DND-41 (cell line): Measurements from ENCODE around the gene HAUS6.
"Not testable (repeated sequence)": the region's sequence is repeated elsewhere in the genome, so short reads cannot be mapped to it uniquely, and the experiment has no call there.

Experiments used
- ATAC-seq: fragments of 200-7000 bp; cut with Tn5 transposase; 3 replicates; pipeline ENCODE4 v1.9.1; 2021; ENCODE audit warnings: low read depth; ENCODE audit not compliant: insufficient read depth
- DNase-seq: peaks from one replicate; pipeline ENCODE4 v3.0.0-alpha.2; 2020
- H2AFZ ChIP-seq: 2 replicates; pipeline ENCODE4 v1.6.0; 2012; ENCODE audit warnings: low read depth, low read length
- H3K27ac ChIP-seq: 2 replicates; pipeline ENCODE4 v1.5.1; 2012; ENCODE audit warnings: low read length, inconsistent platforms
- H3K27me3 ChIP-seq: fragments of 200-600 bp; sonication (generic); 2 replicates; pipeline ENCODE4 v1.6.0; 2012; ENCODE audit warnings: low read length, mild to moderate bottlenecking, inconsistent platforms; ENCODE audit not compliant: insufficient read depth, poor library complexity
- H3K36me3 ChIP-seq: 2 replicates; pipeline ENCODE4 v1.5.1; 2012; ENCODE audit warnings: low read length, inconsistent platforms; ENCODE audit not compliant: insufficient read depth
- H3K4me1 ChIP-seq: 2 replicates; pipeline ENCODE4 v1.5.1; 2012; ENCODE audit warnings: mild to moderate bottlenecking, low read length; ENCODE audit not compliant: insufficient read depth
- H3K4me2 ChIP-seq: 2 replicates; pipeline ENCODE4 v1.6.0; 2012; ENCODE audit warnings: mild to moderate bottlenecking, moderate library complexity, low read length, inconsistent platforms; ENCODE audit not compliant: insufficient read depth
- H3K4me3 ChIP-seq, 2 experiments: fragments of 200-600 bp in 1 of 2; shearing (Covaris generic) in 1 of 2; 2 replicates each; pipeline ENCODE4 v1.5.1; 2012 to 2016; ENCODE audit warnings: inconsistent platforms in 2 of 2, low read length in 2 of 2, mild to moderate bottlenecking in 2 of 2, low read depth in 1 of 2, moderate library complexity in 1 of 2
- H3K79me2 ChIP-seq: 2 replicates; pipeline ENCODE4 v1.6.0; 2012; ENCODE audit warnings: low read length, inconsistent platforms; ENCODE audit not compliant: insufficient read depth
- H3K9ac ChIP-seq: 2 replicates; pipeline ENCODE4 v1.6.0; 2012; ENCODE audit warnings: low read depth, mild to moderate bottlenecking, inconsistent platforms, low read length, moderate library complexity
- H3K9me3 ChIP-seq: 2 replicates; pipeline ENCODE4 v1.5.1; 2012; ENCODE audit warnings: low read length, moderate library complexity, mild to moderate bottlenecking, inconsistent platforms; ENCODE audit not compliant: insufficient read depth, severe bottlenecking
- H4K20me1 ChIP-seq: 2 replicates; pipeline ENCODE4 v1.6.0; 2012; ENCODE audit warnings: low read length; ENCODE audit not compliant: insufficient read depth
- EZH2 ChIP-seq: IDR thresholded peaks from 3 replicates; pipeline ENCODE4 v1.6.1; 2012; ENCODE audit warnings: borderline replicate concordance, low read depth, mild to moderate bottlenecking, moderate library complexity, low read length, inconsistent platforms; ENCODE audit not compliant: severe bottlenecking
- TF ChIP-seq, protein P1 (sequence below): IDR thresholded peaks from 2 replicates; pipeline ENCODE4 v1.5.1; 2012; ENCODE audit warnings: borderline replicate concordance, low read length, moderate library complexity, mild to moderate bottlenecking; ENCODE audit not compliant: poor library complexity, severe bottlenecking; ENCODE audit errors: extremely low read depth

HAUS6 gene, protein sequence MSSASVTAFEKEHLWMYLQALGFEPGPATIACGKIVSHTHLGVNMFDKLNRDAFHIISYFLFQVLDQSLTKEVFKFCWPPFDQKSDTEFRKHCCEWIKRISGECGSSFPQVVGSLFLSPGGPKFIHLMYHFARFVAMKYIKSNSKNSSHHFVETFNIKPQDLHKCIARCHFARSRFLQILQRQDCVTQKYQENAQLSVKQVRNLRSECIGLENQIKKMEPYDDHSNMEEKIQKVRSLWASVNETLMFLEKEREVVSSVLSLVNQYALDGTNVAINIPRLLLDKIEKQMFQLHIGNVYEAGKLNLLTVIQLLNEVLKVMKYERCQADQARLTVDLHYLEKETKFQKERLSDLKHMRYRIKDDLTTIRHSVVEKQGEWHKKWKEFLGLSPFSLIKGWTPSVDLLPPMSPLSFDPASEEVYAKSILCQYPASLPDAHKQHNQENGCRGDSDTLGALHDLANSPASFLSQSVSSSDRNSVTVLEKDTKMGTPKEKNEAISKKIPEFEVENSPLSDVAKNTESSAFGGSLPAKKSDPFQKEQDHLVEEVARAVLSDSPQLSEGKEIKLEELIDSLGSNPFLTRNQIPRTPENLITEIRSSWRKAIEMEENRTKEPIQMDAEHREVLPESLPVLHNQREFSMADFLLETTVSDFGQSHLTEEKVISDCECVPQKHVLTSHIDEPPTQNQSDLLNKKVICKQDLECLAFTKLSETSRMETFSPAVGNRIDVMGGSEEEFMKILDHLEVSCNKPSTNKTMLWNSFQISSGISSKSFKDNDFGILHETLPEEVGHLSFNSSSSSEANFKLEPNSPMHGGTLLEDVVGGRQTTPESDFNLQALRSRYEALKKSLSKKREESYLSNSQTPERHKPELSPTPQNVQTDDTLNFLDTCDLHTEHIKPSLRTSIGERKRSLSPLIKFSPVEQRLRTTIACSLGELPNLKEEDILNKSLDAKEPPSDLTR

DNA sequence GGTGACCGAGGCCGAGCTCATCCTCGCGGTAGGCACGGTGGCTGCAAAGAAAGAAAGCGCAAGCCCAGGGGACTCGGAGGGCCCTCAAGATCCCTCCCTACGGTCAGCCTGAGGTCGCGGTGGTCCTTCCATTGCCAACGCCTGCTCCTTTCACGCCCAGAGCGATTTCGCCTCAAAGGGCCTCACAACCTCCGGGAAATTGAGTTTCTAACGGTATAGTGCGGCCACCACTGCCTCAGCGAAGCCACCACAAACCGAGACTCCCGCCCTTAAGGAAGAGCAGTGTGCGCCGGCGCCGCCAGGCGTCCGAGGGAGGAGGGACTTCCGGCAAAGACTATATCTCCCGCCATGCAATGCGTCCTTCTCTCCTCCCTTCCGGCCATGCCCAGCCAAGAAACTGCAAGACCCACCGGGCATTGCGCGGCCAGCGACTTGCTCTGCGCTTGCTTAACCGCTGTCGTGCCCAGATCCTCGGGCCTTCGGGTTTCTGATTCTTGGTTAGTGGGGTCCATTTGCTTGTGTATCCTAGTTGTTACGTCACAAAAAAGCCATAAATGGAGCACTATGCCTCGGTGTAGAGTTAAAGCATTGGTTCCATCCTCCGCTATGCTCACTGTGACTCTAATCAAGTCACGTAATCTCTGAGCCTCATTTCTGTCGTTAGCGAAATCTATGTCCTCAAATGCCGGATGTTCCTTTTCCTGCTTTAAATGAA lies at the start of gene HAUS6:
HAUS6 (minus strand) TSS at position 274 of the 715 bp plus-strand sequence; CDS start at position 21, 253 bp downstream.
- peaks cover 43% of the 10 kb centered on the region for H3K79me2 ChIP-seq
- peak within 1 kb of the TSS; percentile 82 for H3K9ac ChIP-seq
- TF ChIP-seq EZH2, result no peak
- TF ChIP-seq, protein P1, sequence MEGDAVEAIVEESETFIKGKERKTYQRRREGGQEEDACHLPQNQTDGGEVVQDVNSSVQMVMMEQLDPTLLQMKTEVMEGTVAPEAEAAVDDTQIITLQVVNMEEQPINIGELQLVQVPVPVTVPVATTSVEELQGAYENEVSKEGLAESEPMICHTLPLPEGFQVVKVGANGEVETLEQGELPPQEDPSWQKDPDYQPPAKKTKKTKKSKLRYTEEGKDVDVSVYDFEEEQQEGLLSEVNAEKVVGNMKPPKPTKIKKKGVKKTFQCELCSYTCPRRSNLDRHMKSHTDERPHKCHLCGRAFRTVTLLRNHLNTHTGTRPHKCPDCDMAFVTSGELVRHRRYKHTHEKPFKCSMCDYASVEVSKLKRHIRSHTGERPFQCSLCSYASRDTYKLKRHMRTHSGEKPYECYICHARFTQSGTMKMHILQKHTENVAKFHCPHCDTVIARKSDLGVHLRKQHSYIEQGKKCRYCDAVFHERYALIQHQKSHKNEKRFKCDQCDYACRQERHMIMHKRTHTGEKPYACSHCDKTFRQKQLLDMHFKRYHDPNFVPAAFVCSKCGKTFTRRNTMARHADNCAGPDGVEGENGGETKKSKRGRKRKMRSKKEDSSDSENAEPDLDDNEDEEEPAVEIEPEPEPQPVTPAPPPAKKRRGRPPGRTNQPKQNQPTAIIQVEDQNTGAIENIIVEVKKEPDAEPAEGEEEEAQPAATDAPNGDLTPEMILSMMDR, result peak; percentile 30
- ATAC-seq (peak; percentile 92), DNase-seq (peak; percentile 96)
- peaks cover 18% of the 10 kb centered on the region for H3K36me3 ChIP-seq
- no peaks in the 10 kb centered on the region for H3K9me3 ChIP-seq
- H3K27ac ChIP-seq, result peak within 1 kb of the TSS; percentile 95
- peaks cover 38% of the 10 kb centered on the region for H3K4me1 ChIP-seq
- H3K27me3 ChIP-seq, result no peaks in the 10 kb centered on the region
- H2AFZ ChIP-seq, result peak within 1 kb of the TSS; percentile 90
- peaks cover 24% of the 10 kb centered on the region; the same call in 1 of the 2 replicates for H4K20me1 ChIP-seq
- peak within 1 kb of the TSS; percentile 84 for H3K4me2 ChIP-seq
- H3K4me3 ChIP-seq, result peak within 1 kb of the TSS; percentile 66 to 93

DNA sequence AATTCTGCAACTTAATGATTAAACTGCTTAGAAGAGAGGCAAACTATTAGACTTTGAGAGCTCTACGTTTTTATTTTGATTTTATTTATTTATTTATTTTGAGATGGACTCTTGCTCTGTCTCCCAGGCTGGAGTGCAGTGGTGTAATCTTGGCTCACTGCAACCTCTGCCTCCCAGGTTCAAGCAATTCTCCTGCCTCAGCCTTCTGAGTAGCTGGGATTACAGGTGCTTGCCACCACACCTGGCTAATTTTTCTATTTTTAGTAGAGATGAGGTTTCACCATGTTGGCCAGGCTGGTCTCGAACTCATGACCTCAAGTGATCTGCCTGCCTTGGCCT lies 49.4 kb upstream of the HAUS6 start:
- peaks cover 16% of the 10 kb centered on the region for H3K4me1 ChIP-seq
- H3K9ac ChIP-seq, H2AFZ ChIP-seq, H4K20me1 ChIP-seq, DNase-seq, H3K4me2 ChIP-seq, H3K36me3 ChIP-seq, H3K9me3 ChIP-seq, H3K27ac ChIP-seq, H3K27me3 ChIP-seq, H3K79me2 ChIP-seq, H3K4me3 ChIP-seq, ATAC-seq: not testable (repeated sequence)

DNA sequence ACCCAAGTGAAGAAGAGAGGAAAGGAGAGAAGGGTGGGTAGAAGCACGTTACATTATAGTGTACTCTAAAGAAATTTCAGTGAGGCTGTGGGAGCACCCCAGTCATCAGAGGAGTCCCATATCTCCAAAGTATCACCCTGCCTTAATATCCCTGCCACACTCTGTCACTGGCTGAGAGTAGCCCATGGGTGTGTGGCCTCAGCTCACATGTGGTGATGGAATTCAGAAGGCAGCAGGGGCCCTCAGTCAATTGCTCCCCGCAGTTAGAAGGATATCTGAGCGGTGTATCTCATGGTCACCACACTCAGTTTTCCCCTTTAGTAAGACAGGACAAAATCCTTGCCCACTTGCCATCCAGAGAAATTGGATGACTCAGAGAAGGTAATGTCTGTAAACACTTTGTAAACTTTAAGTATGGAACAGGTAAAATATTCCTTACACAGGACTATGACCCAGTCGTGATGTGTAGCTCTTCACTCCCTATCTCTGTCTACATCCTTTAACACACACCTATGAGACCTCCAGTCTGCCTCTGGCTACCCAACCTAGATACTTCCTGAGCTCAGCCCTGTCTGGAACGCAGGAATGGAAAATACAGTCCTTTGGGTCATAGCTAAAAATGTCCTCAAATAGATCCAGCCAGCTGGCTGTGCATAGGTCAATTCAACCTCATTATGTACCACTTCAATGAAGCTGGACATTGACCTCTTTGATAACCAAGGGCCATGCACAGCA lies 48.9 kb upstream of the HAUS6 start:
- no peak overlapping the region for H3K4me2 ChIP-seq
- no peaks in the 10 kb centered on the region for H3K9me3 ChIP-seq
- H2AFZ ChIP-seq, result no peak overlapping the region
- ATAC-seq, result no peak
- H3K4me1 ChIP-seq, result peaks cover 14% of the 10 kb centered on the region
- no peaks in the 10 kb centered on the region for H3K79me2 ChIP-seq
- H3K9ac ChIP-seq, result no peak overlapping the region
- no peak for DNase-seq
- H4K20me1 ChIP-seq, result no peaks in the 10 kb centered on the region
- no peaks in the 10 kb centered on the region for H3K36me3 ChIP-seq
- H3K27ac ChIP-seq, result no peak overlapping the region
- H3K27me3 ChIP-seq, result no peaks in the 10 kb centered on the region
- no peak overlapping the region for H3K4me3 ChIP-seq
- TF ChIP-seq EZH2, result no peak
- TF ChIP-seq, protein P1, result no peak
